Cardiac fibroblast (primary cell): ENCODE data around the gene LIN7C.

Source experiments
- DNase-seq, 2 donors: peaks; one replicate each; pipeline versions ENCODE4 v3.0.0 to v3.0.0-alpha.2; 2010; ENCODE audit warnings: low read depth in 2 of 2
- H3K4me3 ChIP-seq, 2 donors: replicated peaks in 1 of 2; 1 replicate in 1 of 2; 2 replicates in 1 of 2; pipeline ENCODE4 v1.5.1; 2011; ENCODE audit warnings: low read depth in 2 of 2, low read length in 2 of 2, mild to moderate bottlenecking in 2 of 2, moderate library complexity in 1 of 2
- CTCF ChIP-seq: IDR thresholded peaks from one replicate; pipeline ENCODE4 v1.5.1; 2011; ENCODE audit warnings: low read depth, mild to moderate bottlenecking, low read length, inconsistent platforms

The LIN7C gene

DNA sequence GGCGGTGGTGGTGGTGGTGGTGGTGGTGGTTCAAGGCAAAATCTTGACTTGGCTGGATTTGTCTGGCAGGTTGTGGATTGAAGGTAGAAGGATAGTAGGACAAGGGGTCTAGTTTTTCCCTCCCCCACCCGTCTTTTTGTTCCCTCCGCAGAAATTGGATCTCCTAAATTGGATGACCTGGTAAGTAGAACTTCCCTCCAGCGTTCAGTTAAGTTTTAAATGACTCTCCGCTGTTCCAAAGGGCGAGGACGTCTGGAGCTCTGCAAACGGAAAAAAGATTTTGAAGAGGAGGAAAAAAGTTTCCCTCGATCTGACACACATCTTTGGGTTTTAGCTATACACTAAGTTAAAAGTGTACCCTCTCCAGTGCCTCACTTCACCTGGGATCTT, 33.6 kb downstream of the LIN7C start:
- no peak for TF ChIP-seq CTCF
- no peak for DNase-seq
- peak overlapping the region in 1 of 2 donors; percentile 77 for H3K4me3 ChIP-seq

- peak; percentile 92 to 97 for DNase-seq
- no peak for TF ChIP-seq CTCF
- H3K4me3 ChIP-seq = peak within 1 kb of the TSS; percentile 77 to 79
Measured at GRCh38 chr11:27472398-27473016, 34.1 kb downstream of the LIN7C start, which contains the start of gene LGR4. Gene LGR4, minus strand, starts transcription at chr11:27472790. Its CDS starts 488 bp downstream, at chr11:27472302.

DNA sequence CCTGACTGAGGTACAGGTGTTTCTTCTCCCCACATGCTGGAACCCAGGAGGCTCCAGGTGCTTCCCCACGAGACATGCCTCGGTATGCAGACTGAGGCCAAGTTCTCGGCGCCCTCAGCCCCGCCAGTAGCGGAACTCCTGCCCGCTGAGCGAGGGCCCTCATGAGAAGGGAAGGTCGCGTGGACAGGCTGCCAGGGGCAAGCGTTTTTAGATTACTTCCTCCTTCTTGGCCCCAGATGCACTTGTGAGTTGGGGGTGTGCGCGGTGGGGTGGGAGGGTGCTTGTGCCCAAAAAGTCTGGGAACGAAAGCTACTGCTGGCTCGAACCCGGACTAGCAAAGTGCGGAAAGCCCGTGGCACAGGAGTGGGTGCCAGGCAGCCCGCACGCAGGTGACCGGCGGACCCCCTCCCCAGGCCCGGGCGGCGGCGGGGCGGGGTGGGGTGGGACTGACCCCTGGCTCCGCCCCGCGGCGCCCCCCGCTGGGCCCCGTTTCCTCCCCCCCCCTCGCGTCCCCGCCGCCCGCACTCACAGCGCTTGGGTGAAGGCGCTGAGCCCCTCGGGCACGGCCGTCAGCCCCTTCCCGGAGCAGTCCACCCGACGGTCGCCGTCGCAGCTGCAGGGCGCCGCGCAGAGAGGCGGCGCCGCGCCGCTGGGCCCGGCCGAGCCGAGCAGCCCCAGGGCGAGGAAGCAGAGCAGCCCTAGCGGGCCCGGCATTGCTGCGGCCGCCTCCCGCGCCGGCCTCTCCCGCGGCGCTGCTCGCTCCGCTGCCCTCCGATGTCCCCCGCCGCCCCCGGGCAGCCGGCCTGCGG, 34.8 kb downstream of the LIN7C start:
- TF ChIP-seq CTCF = no peak
- H3K4me3 ChIP-seq = peak overlapping the region; percentile 77 to 79
- DNase-seq = peak in 1 of 2 donors; percentile 32

DNA sequence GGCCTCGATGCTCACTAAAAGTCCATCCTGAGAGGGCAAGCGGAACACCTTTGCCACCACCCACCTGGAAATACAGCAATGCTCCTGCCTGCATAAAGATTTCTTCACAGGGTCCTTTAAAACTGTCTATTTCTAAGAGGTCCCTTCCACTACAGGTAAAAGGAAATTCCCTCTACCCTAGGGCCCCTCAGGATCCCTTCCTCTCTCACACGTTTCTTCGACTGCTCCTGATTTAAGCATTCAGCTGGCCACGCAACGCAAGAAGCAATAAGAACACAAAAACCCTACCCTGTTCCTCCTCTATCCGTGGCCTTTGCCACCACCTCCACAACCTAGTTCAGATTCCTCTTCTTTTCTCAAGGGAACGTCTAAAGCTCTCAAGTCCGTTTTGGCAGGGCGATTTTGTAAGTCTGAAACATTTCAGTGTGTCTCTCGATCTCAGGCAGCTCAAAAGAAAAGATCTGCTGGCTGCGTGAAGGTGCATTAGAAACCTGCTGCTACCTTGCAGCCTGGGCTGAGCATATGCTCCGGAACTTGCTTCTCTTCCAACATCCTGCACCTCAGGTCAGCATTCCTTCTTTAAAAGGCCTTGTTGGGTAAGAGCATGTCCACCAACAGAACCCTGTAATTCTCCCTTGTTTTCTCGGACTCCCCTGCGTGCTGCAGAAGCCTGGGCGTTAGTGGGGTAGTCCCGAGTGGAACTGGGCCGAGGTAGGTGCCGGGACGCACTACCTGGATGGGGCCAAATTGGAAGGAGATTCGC, 35.6 kb downstream of the LIN7C start:
- TF ChIP-seq CTCF = no peak
- DNase-seq = no peak
- H3K4me3 ChIP-seq = peak overlapping the region; percentile 77 to 79

- H3K4me3 ChIP-seq = peak overlapping the region in 1 of 2 donors; percentile 4
- no peak for TF ChIP-seq CTCF
- DNase-seq = no peak
Measured at GRCh38 chr11:27470166-27470565, 36.4 kb downstream of the LIN7C start.

DNA sequence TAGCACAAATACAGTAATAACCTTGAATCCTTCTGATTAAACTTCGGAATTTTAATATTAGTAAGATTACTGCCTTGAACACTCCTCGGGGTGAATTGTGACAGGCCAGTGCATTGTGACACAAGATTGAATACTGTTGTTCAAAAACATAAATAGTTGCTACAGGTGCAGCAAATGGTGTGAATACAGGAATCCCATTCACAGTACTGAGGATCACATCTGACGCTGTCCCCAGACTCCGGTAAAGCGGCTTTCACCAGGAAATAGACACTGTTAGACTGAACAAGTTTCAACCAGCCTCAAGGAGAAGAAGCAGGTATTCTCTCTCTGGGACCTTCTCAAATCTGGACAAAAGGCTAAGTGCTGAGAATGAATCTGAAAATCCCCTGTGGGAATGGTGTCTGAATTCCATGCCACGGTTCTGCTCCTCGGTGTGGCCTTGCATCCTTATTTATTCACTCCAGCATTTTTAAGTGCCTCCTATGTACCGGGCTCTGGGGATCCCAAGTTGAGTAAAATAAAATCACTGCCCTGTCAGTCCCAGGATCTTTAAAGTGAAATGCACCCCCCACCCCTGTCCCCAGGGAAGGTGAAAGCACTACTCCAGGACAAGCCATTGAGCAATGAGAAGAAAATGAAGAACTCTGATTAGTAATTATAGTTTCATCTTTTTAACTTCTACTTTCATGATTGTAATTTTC, 37.4 kb downstream of the LIN7C start:
- DNase-seq = no peak
- H3K4me3 ChIP-seq = peak overlapping the region in 1 of 2 donors; percentile 6
- TF ChIP-seq CTCF = no peak
